HG03159 (cell line): ENCODE measurements around the gene CREB3L4.

Experiments
- ATAC-seq: cut with Tn5 transposase; IDR thresholded peaks from one replicate; pipeline ENCODE4 v1.9.1; 2021; ENCODE audit warnings: mild to moderate bottlenecking, moderate library complexity; ENCODE audit not compliant: unreplicated experiment

The CREB3L4 gene

DNA sequence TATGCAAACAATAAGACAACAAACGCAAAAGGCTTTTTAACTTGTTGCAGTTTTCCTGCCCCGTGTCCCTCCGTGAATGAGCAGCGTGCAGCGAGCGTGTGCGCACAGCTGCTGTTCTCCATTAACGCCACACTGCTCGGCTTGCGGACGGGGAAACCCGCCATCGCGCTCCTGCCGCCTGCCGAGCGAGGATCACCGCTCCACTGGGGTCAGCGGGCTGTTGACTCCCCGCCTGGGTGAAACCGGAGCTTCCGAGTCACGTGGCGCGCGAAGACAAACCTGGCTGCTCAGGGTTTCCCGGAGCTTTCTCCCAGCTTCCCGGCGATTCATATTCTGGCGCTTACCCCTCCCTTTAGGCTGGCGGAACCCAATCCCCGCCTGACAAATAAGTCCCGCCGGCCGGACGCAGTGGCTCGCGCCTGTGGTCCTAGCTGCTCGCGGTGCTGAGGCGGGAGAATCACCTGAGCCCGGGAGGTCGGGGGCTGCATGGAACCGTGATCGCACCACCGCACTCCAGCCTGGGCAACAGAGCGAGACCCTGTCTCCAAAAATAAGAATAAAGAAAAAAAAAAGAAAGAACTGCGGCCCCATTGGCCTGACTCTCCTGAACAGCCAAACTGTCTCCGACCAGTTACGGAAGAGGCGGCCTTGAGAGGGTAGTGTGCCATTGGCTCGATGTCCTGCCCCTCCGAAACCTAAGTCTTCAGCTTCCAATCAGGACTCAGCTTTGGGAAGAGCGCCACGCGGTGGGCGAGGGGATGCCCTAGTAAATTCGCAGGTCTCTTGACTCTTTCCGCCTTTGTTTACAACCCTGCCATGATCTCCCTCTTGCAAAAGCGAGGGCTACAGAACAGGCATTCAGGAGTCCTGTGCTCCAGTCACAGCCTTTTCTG, at the start of gene CREB3L4:
Gene CREB3L4, plus strand, starts transcription at position 796 of the 893 bp plus-strand sequence. CDS start 624 bp downstream, outside the sequence.
- peak; percentile 67 for ATAC-seq

DNA sequence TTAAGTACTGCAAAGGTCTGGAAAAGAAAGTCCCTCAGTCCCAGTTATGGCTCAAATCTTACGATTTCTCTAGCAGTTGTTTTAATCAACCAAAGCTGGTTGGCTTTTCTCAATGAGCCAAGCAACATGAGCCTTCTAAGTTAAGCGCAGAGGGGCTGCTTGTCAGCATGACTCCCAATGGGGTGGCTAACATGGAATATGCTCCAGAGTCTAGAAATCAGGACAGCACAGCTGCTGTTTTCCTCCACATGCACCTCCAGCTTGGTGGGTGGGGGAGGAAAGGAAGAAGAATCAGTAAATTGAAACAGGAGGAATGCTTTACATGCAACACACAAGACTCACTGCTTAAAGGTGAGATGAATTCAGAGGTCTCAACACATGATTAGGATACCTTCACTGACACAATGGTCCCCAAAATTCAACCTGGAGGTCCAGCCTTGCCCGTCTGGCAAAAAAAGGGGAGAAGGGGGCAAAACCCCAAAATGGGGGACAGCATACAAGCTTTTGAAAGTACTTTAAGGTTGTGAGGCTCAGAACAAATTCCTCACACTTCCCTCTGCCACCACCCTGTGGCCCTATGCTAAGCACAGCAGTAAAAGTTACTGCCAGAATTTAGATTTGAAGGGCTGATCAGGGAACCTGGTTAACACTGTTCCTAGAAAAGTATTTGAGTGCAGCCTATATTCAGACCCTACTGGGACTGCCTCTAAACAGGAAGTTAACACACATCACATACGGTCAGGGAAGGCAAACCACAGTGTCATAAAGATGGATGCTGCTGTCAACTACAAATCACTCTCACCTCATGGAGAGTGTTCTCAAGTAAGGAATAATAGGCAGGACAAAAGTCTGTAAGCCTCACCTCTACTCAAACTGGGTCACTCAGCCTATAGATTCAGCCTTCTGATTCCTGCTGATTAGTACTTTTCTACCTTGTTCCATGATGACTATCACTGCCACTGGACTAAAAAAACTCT, 47.5 kb upstream of the CREB3L4 start:
- ATAC-seq: no peak

- no peak for ATAC-seq
Measured at GRCh38 chr1:153921080-153921802, 46.5 kb upstream of the CREB3L4 start.

DNA sequence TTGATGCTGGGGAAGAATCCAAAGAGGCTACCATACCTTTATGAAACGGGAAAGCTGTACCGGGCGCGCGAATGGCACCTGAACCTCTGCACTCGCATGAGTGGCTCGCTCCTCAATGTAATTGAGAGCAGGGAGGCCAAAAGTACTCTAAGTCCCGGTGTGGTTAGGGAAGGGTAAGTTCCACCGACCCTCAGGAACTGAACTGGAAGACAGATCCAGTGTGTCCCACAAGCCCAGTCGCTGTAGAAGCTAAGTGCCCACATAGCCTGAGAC, 46.0 kb upstream of the CREB3L4 start:
- no peak for ATAC-seq

- ATAC-seq: peak; percentile 28
Measured at GRCh38 chr1:153922076-153922971, 45.4 kb upstream of the CREB3L4 start.

DNA sequence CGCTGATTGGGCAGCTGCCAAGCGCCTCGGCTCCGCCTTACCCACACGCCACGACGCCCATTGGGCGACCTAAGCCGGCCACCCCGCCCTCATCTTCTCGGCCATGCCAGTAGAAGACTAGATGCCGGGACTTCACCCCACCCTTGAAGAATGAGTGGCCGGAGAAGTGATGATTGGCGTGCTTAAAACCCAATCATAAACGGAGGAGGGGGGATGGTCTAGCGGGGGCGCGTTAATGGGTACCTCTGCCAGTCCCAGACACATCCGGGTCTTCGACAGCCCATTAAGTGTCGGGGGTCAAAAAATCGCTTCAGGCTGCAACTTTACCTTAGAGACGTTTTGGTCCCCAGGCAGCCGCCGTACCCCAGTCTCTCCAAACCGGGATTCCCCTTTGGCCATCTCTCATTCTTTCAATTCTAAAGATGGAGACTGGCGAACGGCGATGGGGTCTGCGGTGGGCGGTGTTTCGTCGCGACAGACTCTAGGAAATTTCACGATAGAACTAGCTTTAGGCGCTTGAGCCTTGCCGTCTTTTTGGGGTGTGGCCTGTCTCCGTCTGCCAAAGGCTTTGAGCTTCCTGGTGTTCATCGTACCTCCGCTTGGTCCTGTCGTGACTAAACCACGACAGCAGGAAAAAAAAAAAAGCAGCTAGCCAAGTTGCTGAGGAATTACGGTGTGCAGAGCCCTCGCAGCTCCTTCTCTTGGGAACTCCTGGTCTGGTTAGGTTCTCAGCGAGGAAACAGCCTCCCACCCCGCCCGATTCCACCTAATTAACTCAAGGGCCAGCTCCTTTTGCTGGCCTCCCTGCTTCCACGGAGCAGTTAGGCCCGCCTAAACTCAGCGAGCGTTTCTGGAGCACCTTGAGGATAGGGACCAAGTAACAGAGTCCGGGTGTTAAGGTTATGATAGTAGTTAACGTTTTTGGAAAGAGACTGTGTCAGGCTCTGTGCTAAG, 44.5 kb upstream of the CREB3L4 start, which contains the start of gene GATAD2B:
Gene GATAD2B, minus strand, starts transcription at position 1 of the 954 bp plus-strand sequence. CDS start 94,625 bp downstream, outside the sequence.
- peak; percentile 91 for ATAC-seq

DNA sequence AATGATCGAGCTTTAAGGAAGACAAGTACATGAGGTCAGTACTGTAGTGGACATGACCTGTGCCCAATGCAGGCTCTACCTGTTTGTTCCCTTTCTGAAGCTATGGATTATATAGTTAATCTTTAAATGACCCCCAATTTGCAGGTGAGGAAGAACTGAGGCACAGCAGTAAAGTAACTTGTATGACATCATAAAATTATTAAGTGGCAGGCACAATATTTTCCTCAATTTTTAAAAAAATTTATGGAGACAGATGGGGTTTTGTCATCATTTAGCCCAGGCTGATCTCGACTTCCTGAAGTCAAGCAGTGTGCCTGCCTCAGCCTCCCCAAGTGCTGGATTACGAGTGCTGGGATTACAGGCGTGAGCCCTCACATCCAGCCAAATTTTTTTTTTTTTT, 41.3 kb upstream of the CREB3L4 start:
- no peak for ATAC-seq

- ATAC-seq: no peak
Measured at GRCh38 chr1:153928245-153928644, 39.5 kb upstream of the CREB3L4 start.

DNA sequence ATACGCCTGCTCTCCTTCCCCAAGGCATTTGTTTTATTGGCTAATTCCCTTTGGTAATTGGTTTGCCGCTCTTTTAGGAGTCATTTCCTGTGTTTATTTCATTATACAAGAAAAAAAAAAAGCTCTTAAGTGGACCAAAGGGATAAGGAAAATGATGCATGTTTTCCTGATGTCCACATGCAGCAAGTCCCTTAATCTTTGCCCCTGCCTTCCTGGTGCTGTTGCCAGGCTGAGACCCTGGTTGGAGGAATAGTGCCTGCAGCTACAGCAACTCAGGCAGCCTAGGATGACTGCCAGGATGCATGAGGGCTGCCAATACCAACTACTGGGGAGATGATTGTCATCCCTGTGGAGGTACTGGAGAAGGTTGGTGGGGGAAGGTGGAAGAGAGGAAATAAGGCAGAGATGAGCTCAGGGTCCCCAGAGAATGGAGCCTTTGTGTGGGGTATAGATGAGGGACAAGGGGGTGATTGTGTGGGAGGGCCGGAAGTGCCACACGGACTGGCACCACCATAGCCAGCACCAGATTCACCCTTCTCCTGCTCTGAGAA, 38.8 kb upstream of the CREB3L4 start:
- no peak for ATAC-seq

DNA sequence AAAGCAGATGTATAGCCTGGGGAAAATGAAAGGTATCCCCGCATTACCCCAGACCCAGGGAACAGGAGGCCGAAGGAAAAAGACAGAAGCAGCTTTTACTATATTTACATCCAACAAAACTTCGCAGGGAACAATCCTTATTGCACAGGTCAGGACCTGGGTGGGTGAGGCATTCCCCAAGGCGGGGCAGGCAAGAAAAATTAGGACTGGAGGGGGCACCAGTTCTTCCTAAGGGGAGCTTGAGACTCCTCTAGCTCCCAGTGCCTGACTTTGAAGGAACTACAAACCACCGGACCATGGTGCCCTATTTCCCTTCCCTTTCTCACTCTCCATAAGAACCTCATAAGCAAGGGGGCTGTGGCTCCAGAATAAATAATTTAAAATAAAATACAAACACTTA, 38.3 kb upstream of the CREB3L4 start:
- ATAC-seq: no peak

- no peak for ATAC-seq
Measured at GRCh38 chr1:153929981-153930948, 37.4 kb upstream of the CREB3L4 start.

DNA sequence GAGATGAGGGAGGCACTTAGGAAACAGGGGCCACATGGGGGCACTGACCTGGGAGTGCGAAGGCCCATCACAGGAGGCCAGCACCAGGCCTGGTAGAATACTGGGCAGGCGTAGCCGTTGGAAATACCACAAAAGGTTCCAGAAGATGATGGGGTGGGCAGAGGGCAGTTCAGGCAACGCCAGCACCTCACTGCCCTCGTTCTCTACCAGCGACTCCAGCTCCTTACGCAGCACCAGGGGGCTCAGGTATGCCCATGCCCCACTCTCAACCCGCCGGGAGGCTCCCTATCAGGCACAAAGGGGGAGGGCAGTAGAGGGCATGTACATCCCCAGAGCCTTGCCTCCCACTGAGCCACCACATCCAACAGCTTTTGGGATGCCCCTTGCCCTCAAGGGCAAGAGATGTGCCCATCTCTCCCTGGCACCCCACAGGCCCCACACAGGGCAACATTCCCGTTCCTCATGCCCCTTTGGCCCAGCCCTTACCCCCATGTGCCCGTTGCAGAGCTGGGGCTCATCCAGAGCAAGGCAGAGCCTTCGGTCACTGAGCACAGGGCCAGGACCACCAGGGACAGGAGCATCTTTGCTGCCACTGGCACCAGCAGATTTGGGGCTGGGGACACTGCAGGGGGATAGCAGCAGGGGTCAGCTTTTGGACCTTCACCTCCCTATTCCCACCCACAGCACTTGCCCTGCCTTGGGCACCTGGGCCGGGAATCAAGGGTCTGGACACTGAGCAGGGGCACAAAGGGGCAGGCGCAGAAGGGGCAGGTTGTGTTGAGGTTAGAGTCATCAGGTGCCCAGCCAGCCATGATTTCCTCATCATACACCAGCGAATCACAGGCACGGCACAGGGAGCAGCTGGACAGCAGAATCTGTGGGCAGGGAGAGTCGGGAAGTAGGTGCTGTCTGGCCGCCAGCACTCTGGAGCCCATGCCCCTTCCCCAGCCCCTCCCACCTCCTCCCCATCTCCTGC, 35.3 kb upstream of the CREB3L4 start:
- no peak for ATAC-seq

GRCh38 chr1:153933430-153933829, 34.3 kb upstream of the CREB3L4 start:
- ATAC-seq: no peak

DNA sequence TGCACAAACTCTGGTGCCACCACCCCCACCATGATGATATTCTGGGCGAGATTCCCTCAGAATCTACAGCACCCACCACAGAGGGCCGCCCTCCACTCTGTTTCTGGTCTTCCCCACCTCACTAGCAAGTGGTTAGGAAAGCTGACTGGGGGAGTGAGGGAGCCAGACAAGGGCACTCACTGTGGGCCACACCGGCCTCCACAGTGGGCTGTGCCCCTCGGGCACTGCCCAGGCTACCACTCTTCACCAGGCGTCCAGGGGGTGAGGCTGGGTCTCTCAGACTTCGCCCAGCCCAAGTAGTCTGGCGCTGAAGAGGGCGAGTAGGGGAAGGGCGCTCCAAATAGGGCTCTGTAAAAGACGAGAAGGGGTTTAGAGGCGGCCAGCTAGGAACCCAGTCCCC, 33.7 kb upstream of the CREB3L4 start:
- ATAC-seq: no peak

- ATAC-seq: no peak
Measured at GRCh38 chr1:153934746-153935145, 33.0 kb upstream of the CREB3L4 start.
